Stimulated activated CD8-positive, alpha-beta memory T cell treated with anti-CD3 and anti-CD28 coated beads, Interleukin-7, amount 100 ng/mL, for 4 hours (primary cell): ENCODE results near the gene ENTPD2.

Experiments used
- DNase-seq, 2 donors: peaks; one replicate each; pipeline ENCODE4 v3.0.0-alpha.2; 2020; ENCODE audit warnings: low read depth in 2 of 2

Gene ENTPD2

DNA sequence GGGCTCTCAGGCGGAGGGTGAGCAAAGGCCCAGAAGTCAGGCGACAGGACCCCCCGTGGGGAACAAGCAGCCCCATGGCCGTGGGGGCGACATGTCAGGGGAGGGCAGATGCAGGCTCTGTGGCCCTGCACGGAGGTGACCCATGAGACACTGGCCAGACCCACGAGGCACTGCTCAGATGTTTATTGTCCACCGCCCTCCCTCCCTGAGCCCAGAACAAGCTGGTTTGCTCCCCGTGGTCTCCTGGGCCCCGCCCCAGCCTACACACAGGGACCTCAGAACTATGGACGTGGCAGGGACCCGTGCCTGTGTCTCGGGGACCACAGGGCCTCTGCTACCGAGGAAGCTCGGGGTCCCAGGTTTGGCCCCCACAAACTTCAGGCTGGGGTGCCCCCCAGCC lies 23.9 kb downstream of the ENTPD2 start:
- DNase-seq: no peak

DNA sequence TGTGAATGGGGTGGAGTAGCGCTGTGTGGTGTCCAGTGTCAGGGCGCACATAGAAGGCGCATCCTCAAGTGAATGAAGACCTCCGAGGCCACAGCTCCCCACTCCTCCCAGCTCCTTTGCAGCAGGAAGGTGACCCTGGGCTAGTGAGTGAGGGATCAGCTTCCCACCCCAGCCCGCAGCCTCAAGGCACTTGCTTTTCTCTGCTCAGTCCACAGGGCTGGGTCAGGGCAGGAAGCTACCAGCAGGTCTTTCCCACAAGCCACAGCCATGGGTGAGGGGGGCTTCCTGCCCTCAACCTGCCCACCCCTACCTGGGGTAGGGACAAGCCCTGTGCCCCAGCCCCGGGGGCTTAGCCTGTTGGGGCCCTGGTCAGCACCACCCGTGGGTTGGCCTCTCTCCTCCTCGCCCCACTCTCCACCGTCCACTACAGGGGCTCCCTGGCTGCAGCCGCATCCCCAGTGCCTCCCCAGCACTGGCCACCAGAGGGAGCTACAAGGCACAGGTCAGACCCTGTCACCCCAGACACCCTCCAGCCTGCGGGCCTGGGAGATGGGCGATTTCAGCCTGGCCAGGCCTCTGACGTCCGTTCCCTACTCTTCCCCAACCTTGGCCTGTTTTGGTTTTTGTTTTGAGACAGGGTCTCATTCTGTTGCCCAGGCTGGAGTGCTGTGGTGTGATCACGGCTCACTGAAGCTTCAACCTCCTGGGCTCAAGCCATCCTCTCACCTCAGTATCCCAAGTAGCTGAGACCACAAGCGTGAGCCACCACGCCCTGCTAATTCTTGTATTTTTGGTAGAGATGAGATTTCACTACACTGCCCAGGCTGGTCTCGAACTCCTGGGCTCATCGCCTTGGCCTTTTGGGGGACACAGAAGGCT lies 24.6 kb downstream of the ENTPD2 start:
- peak in 1 of 2 donors; percentile 50 for DNase-seq

DNA sequence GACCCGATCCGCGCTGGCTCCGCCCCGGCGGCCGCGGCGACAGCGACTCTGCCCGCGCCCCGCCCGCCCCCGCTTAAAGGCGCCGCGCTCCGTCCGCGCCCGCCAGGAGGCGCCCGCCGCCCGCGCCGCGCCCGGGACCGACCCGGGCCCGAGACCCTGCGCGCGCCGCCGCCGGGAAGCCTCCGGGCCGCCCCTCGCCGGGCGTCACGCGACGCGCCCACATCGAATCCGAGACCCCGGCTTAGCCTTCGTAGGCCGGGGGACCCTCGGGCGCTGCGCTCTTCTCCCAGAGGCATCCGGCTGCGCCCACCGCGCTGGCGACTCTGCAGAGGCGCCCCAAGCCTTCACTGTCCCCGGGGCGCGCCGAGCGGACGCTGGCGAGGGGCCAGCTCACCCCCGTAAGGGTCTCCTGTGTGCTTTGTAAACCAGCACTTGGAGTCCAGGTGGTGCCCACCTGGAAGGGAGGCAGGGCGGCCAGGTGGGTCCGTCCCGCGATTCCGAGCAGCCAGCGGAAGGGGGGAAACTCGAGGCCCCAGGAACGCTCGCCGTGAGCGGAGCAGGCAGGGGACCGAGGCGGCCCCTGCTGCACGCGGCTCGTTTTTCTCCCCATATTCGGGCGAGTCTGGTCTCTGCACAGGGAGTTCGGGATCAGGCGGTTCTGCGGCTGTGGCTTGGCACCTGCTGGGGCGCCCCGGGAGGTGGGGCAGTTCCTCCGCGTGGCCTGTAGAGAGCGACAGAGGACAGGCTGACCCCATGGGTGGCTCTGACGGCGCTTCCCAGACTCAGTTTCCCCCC lies 25.4 kb downstream of the ENTPD2 start:
- DNase-seq: peak in 1 of 2 donors; percentile 67

DNA sequence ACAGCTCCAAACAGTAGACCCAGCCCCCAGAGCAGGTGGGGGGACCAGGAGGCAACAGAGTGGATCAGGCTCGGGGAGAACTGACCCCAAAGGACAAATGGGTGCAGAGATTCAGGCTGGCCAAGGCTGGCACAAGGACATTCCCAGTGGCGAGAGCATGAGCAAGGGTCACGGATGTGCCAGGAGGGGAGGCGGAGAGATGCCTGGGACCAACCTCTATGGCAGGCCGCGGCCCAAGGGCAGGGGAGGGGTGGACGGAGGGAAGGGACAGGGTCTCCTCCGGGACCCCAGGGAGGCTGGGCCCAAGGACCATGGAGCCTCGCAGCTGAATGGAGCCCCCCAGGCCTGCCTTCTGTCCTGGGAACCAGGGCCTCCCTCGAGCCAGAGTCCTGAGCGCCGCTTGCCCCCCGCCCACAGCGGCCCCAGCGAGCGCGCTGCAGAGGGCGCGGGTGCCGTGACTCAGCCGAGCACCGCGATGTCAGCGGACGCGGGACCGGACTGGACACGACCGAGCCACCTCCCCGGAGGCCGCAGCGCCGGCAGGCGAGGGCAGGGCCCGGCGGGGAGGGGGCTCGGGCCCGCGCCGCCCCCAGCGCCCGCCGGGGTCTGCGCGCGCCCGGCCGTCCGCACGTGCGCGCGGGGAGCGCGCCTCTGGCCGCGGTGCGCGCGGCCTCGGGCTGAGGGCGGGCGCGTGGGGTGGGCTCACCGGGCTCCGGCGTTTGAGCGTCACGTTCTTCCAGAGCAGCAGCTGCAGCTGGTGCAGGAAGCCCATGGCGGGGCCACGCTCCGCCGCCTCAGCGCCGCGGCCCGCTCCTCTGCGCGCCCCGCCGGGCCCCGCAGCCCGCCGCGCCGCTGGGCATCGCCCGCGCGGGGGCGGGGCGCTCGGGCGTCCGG lies 26.2 kb downstream of the ENTPD2 start, which contains the start of gene ABCA2:
Gene ABCA2 (minus strand): TSS at position 869 of the 894 bp plus-strand sequence. CDS start 97 bp downstream, at position 772.
- DNase-seq: no peak

DNA sequence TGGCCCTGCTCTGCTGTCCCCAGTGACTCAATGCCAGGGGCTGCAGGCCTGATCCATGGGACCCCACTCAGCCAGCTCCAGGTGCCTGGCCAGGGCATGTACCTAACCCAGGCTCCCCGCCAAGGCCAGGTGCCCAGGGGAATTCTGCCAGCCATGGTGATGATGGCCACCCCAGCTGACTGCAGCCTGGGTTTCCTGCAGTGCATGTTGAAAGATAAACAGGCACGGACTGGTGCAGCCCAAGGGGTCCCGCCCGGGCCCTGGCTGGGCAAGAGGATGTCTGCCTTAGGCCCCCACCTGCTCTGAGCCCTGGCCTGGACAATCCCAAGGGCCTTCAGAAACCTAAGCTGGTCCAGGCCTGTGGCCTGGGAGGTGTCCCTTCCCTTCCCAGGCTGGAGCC lies 27.0 kb downstream of the ENTPD2 start:
- no peak for DNase-seq

DNA sequence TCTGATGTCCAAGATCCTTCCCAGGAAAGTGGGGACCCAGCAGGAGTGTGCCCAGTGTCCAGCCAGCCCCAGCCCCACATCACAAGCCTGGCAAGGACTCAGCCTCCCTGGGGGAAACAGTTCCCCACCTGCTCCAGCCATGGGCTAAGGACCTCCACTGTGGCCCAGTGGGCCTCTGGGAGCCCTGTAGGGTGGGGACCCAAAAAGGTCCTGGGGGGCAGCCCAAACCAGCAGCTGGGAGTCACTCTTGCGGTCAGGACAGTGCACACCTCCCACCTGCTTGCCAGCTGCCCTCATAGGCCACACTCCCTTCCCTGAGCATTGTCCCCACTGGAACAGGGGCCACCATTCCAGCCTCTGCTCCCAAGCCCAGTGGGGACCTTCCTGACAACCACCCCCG lies 27.5 kb downstream of the ENTPD2 start:
- no peak for DNase-seq

DNA sequence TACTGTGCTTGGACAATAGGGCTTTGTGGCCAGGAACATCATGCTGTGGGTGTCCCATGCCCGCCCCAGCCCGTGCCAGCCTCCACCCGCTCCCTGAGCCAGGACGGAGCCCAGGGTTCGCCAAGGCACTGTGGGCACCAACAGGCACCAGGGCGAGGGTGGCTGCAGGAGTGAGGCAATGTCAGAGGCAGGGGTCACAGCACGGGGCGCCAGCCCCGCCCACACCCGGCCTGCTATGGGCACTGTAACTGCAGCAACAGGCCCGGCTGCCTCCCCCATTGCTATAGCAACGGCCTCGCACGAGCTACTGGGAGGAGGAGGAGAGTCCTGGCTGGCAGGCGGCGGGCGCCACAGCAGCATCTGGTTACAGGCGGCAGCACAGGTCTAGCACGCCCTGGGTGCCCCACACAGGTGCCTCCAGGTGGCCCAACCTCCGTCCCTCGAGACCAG lies 28.3 kb downstream of the ENTPD2 start:
- no peak for DNase-seq

DNA sequence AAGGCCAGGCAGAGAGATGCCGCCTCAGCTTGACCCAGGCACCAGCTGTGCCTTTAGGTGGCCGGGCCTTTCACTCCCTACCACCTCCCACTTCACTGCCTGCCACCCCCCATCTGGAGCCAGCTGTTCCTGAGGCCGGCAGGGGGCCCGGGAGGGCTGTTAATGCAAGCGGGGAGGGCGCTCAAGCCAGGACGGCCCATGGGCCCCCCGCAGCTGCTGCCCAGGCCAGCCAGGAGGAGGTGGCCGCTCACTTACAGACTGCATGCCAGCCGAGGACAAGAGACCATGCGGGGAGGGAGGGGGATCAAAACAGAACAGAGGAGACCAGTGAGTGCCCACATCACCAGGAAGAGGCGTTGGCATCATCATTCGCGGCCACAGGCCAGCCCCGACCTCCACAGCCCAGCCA lies 30.3 kb downstream of the ENTPD2 start:
- DNase-seq: no peak

DNA sequence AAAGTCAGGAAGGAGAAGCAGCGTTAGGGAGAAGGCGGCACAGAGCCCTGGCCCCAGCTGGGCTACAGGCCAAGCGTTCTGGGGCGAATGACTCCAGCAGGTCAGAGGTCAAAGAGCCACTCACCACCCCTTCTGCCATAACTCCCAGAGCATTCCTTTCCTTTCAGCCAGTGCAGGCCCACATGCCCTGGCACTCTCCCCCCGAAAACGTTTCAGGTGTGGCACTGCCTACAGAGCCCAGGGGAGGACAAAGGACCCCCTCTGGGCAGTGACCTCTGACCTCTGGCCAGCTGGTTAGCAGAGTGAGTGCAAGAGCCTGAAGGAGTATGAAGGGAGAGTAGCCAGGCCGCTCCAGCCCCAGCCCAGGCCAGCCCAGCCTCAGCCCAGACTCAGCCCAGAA lies 30.7 kb downstream of the ENTPD2 start:
- no peak for DNase-seq

DNA sequence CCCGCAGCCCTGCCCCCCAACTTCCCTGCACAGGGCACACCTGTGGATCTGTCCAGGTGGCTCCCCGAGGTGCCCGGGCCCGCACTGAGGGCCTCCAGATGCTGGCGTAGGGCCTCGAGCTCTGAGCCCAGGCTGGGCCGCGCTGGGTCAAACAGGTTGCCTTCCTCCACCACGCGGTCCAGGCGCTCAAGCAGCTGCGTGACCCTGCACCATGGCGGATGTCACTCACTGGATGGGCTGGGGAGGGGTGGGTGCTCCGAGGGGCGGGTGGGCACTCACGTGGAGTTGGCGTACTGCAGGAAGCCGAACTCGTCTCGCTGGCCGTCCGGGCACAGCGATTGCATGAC lies 31.2 kb downstream of the ENTPD2 start:
- no peak for DNase-seq

DNA sequence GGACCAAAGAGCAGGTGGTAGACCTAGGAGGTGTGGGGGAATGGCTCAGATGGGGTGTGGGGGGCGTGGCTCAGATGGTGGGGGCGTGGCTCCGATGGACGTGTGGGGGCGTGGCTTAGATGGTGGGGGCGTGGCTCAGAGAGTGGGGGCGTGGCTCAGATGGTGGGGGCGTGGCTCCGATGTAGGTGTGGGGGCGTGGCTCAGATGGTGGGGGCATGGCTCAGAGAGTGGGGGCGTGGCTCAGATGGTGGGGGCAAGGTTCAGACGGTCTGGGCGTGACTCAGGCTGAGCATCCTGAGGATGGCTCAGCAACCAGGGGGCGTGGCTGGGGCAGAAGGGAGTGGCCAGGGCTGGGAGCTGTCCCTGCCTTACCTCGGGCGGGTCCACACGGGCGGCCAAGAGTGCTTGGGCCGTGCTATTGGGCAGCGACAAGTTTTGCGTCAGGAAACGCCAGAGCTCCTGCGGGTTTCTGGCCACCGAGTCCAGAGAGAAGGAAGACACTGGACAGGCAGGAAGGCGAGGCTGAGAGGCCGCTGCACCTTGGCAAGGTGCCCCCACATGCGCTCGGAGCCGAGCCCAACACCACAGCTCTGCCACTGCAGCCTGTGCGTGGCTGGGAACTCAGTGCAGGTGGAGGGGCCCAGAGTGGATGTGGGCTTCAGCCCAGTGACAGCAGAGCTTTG lies 31.7 kb downstream of the ENTPD2 start:
- peak; percentile 59 to 64 for DNase-seq

DNA sequence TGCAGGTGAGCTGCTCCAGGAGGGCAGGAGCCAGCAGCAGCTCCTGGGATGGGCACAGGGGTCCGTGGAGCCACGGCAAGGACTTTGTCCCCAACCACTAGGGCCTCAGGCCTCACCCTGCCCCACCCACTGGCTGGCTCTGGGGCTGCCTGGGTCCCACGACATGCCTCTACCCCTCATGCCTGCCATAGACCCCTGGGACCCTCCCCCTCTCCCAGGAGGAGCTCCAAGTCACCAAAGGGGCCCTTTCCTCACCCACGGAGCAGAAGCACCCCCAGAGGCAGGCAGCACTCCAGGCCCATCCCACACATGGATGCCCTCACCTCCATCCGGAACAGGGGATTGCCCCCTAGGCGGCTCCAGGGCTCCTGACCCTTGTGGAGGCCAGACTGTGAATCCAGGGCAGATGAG lies 32.3 kb downstream of the ENTPD2 start:
- no peak for DNase-seq

DNA sequence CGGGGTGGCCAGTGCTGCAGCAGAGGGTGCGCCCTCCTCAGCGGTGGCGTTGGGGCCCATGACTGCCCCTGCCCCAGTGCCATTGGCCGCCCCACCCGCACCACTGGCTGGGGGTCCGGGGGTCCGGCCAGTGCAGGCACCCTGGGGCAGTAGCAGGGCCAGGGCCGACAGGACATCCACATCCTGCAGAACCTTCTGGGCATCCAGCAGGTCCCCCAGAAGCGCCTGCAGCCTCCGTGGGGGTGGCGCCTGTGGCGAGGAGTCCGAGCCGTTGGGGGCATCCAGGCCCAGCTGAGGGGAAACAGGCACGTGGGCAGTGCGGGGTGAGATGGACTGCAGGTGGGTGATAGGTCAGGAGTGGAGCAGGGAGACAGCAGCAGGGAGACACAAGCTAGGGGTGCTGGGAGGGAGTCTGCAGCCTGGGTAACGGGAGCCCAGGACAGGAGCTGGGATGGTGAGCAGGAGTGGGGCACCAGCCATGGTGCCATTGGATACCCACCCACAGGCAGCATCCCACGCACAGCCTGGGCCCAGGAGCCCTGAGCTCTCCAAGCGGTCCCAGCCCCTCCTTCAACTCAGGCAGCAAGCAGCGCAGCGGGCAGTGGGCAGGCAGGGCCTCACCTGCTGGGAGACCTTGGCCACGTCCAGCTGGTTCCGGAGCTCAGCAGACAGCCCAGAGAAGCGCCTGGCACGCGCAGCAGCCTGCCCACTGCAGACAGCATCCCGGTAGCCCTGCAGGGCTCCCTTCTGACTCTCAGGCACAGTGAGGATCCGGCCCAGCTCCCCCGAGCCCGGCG lies 32.9 kb downstream of the ENTPD2 start:
- no peak for DNase-seq

DNA sequence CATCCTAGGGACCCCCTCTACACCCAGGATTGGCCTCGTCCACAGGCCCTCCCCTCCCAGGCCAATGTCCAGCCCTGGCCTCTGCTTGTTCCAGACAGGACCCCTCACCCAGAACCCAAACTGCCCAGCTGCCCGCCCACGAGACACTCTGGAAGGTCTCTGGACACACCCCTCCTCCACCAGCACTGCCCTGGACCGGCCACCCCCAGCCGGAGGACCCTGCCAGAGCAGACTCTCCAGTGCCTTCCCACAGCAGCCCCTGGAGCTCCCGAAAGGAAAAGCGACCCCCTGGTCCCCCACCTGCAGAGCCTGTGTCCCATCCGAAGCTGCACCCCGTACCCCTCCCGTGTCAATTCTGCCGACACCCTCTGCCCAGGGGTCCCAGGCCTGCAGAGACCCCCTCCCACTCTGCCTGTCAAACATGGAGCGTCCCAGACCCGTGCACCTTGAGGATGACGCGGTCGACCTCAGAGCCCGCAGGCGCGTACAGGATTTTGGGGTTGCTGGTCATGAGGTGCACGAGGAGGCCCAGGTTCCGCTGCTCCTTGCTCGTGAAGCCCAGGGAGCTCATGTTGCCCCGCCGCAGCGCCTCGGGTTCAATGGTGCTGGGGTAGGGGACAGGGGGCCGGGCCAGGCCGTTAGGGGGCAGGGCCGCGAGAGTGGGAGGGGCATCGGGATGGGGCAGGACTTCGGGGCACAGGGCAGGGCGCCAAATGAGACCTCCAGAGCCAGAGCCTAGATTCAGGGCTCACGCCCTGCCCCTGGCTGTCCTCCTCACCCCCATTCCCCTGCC lies 33.8 kb downstream of the ENTPD2 start:
- DNase-seq: no peak

DNA sequence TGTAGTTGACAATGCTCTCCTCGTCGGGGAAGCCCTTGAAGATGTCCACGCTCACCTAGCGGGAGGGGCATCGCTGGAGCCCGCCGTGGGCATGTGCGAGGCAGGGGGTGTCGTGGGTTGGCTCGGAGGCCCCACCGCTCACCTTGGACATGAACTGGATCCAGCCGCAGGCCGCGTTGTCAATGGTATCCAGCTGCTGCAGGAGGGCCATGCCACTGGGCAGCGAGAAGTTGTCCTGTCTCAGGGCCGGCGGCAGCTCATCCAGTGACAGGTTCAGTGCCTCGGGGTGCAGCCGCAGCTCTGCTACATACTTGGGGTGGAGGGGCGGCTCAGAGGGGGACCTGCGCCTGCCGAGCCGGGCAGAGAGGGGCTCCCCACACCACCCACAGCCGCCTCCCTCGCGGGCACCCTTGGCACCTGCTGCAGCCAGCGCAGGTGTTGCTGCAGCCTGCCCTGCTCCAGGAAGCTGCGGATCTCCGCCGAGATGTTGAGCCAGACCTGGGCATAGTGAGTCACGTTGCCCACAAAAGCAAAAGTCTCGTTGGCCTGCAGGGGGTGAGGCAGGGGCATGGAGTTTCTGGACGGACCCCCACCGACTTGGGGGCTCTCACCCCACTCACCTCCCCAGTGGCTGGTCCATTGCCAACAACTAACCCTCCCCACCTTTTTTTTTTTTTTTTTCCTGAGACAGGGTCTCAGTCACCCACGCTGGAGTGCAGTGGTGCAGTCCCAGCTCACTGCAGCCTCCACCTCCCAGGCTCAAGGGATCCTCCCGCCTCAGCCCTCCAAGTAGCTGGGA lies 34.9 kb downstream of the ENTPD2 start:
- DNase-seq: no peak

DNA sequence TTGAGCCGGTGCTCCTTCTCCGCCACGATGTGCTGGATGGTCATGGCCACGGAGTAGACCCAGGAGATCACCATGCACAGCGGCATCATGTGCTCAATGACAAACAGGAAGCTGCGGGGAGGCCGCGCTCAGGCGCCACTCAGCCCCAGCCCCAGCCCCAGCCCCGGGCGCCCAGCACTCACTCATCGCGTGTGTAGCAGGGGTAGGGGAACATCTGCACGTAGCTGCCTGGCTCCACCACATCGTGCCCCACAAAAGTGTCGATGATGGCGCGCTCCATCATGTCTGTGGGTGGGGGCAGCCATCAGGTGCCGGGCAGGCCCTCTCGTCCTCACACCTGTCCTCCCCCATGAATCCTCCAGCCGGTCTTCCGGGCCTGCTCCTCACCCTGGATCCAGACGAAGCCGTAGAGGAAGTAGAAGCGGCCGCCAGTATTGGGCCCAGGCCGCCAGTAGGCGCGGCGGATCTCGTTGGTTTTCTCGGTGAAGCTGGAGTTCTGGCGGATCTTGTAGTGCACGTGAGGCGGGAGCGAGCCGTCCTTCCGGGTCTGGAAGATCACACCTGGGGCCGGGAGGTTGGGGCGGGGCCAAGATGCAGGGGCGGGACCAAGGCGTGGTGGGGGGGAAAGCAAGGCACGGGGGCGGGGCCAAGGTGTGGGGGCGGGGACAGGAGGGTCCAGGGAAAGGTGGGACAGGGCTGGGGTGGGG lies 35.9 kb downstream of the ENTPD2 start:
- no peak for DNase-seq

DNA sequence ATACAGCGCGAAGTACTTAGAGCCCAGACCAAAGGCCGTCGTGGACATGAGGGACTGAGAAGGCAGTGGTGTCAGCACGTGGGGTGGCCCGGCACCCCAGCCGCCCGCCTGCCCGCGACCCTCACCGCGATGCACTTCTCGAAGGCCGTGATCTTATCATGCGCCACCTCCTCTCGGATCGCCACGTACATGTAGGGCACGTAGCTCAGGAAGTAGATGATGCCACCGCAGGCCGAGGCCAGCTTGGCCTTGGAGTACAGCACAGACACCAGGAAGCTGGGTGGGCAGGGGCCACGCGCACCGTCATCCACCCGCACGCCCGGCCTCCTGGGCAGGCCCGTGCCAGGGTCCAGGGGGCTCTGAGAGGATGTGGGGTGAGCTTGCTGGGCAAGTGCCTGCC lies 36.8 kb downstream of the ENTPD2 start:
- DNase-seq: no peak

DNA sequence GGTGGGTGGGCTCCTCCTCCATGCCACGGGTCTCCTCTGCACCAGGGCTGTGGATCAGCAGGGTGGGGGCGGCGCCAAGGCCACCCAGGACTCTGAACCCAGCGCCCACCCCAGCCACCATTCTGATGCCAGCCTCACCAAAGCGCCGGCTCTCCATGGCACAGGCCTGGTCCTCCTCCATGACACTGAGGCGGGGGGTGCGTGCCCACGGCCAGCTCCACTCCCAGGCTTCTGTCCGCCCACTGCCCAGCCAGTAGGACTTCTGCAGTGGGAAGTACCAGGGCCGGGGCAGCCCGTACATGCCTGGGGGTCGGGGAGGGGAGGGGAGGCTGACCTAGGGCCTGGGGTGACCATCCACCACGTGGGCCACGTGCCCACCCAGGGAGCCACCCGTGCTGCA lies 37.4 kb downstream of the ENTPD2 start:
- DNase-seq: no peak
